Measurements from ENCODE around the gene BMPR1A. TPM values are rescaled to one million over a fixed set of nuclear protein-coding genes. Genes with fewer than 3 reads are reported as not detected.

The BMPR1A gene
- 25.2 and 31.6 TPM in 2 replicates for total RNA-seq (2014; rRNA removed; shearing (Covaris generic))
- polyA plus RNA-seq (2015; cell fraction: cytosol; rRNA removed), result 13.4 and 17.9 TPM in 2 replicates
- 15.9 and 17.7 TPM in 2 replicates for polyA plus RNA-seq (2015; cell fraction: nucleus; rRNA removed)

DNA sequence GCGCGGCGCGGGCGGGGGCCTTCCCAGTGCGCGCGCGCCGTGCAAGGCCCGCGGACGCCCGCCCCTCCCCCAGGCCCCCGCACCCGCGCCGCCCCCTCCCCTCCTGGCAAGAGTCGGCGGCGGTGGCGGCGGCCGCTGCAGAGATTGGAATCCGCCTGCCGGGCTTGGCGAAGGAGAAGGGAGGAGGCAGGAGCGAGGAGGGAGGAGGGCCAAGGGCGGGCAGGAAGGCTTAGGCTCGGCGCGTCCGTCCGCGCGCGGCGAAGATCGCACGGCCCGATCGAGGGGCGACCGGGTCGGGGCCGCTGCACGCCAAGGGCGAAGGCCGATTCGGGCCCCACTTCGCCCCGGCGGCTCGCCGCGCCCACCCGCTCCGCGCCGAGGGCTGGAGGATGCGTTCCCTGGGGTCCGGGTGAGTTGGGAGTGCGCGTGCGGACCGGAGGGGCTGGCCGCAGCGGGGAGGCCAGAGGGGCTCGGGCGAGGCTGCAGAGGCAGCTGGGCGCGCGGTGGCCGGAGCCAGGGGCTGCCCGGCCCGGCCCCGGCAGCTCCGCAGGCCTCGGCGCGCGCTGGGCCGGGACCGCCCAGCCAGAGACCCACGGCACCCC lies at the start of gene BMPR1A:
Gene BMPR1A, plus strand, starts transcription at position 109 of the 602 bp plus-strand sequence. CDS start 119,400 bp downstream, outside the sequence.
- DNase-seq (ENCODE audit: low read depth, low spot score), result peak; percentile 79
- in situ Hi-C loops (cut with HindIII; ENCODE audit: low pct_unique_long_range_greater_than_20kb, low sequenced_read_pairs), result no loop called here

DNA sequence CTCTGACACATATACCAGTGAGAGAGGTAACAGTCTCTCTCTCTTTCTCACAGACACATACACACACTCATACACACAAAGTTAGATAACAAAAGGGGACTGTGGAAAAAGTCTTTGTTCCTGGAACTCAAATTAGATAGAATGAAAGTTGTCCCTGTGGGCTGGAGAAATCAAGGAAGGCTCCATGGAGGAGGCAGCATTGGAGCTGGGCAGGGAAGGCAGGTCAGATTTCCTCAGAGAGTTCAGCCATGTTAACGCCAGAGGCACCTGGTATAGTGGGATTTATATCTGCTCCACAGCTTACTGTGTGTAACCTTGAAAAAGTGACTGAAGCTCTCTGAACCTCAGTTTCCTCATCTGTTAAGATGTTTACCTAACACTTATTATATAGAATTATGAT lies 49.4 kb upstream of the BMPR1A start:
- DNase-seq (ENCODE audit: low read depth, low spot score), result no peak
- in situ Hi-C loops (cut with HindIII; ENCODE audit: low pct_unique_long_range_greater_than_20kb, low sequenced_read_pairs), result no loop called here

DNA sequence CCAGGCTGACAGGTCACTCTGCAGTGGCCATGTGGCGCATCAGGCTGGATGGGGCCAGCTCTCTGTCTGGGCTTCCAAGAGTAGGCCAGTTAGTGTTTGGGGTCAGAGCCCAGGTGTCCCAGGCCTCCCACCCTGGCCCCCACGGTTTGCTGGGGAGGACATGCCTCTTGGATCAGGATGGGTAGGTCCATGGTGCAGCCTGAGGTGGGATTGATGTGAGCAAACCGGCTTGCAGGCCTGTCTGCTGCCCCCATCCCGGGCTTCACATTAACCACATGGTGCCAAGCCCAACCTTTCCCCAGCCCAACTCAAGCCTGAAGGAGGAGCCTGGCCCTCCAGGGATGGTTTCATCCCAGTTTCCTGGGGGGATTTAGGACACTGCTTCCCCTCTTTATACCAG lies 48.9 kb upstream of the BMPR1A start:
- in situ Hi-C loops (cut with HindIII; ENCODE audit: low pct_unique_long_range_greater_than_20kb, low sequenced_read_pairs), result no loop called here
- no peak for DNase-seq (ENCODE audit: low read depth, low spot score)

DNA sequence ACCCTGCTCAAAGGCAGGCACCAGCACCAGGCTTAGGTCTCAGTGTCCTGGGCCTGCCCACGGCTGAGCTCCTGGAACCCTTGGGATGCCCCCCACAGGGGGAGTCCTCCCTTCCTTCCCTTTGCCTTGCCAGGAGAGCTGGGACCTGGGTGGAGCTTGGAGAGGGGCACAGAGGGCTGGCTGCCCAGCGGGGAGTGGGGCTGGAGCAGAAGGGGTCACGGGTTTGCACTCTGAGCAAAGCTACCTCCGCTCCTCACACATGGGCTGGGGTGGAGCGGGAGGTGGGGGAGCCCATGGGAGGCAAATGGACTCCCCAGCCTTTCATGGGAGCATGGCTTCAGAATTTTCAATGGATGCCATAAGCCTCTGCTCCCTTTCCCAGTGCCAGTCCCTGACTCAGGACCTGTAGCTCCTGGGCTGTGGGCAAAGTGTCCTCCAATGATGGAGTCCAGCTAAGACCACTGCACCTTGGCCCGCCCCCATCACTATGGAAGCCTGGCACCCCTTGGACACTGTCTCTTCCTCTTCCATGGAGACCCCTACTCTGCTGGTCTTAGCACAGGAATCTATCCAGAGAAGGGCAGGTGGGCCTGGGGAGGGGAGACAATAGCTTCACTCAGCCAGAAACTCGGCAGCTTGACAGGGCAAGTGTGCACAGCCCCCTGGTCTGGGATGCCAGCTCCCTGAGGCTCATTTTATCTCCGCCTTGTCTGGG lies 48.2 kb upstream of the BMPR1A start:
- no peak for DNase-seq (ENCODE audit: low read depth, low spot score)
- in situ Hi-C loops (cut with HindIII; ENCODE audit: low pct_unique_long_range_greater_than_20kb, low sequenced_read_pairs), result no loop called here

DNA sequence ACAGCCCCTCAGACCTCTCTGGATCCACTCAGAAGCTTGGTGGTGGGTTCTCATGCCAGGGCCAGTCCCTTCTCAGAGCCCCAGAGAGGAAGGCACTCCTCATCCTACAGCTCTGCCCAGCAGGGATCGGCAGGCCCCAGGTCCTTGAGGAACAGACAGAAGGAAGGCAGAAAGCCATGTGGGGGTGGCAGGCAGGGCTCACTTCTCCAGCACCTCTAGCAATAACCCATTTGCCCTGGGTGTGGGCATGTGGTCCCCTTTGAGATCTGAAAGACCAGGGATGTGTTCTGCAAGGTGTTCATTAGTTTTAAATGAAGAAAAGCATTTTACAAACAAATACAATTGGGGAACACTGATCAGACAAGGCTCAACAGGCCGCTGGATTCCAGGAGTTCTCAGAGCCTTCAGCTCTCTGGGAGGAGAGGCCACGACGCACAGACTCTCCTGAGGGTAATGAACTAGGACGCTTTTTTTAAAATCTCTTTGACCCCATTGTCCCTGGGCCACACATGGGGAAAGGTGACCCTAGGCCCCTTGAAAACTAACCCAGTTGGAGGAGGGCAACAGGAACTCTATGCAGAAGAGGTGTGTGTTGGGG lies 47.5 kb upstream of the BMPR1A start:
- no peak for DNase-seq (ENCODE audit: low read depth, low spot score)
- in situ Hi-C loops (cut with HindIII; ENCODE audit: low pct_unique_long_range_greater_than_20kb, low sequenced_read_pairs), result no loop called here

DNA sequence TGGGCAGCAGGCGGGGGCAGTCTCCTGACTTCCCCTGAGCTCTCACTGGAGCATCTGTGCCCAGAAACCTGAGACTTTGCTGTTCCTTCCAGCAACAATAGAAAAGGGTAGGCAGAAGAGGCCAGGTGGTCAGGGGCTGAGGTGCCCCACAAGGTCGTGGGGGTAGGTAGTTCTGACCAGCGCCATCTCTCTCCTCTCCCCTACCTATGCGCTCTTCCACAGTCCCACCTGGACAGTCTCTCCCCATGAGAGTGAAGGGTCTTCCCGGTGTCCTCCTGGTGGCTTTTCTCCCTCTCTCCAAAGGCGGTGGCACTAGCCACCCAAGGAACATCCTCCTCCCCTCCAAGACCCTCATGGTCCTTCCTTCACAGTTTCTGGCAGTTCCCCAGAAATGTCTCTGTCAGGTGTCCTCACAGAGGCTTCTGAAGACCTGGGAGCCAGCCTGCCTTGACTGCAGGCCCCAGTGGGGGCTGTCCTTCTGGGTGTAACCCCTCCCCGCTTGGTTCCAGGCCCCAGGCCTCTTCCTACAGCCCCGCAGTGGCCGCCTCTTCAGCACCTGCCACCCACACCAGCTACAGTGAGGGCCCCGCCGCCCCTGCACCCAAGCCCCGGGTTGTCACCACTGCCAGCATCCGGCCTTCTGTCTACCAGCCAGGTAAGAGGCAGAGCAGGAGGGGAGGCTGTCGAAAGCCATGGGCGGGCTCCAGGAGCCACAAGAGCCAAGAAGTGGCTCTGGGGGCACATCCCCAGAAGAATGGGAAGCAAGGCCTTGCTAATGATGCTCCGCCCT lies 46.8 kb upstream of the BMPR1A start:
- in situ Hi-C loops (cut with HindIII; ENCODE audit: low pct_unique_long_range_greater_than_20kb, low sequenced_read_pairs), result no loop called here
- DNase-seq (ENCODE audit: low read depth, low spot score), result no peak

DNA sequence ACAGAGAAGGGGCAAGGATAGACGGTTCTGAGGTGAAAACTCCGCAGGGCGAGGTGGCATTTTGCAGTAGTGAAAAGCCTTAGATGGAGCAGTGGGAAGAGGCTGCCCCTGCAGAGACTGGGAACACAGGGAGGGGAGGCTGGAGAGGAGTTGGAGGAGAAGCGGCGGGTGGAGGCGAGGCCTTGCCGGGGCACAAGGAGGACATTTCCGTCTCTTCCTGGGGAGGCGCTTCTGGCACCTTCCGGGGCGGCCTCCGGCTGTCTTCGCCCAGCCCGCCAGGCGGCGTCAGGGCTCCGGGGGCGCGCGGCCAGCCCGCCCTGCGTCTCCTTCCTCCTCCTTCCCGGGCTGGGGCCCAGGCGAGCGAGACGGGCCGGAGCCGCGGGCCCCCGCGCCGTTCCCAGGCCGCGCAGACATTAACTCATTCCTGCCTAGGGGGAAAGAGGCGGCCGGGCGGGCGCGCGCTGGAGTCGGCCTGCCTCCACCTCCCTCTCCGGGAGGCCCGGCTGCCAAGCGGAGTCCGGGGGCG lies 45.4 kb upstream of the BMPR1A start:
- DNase-seq (ENCODE audit: low read depth, low spot score), result peak; percentile 75
- in situ Hi-C loops (cut with HindIII; ENCODE audit: low pct_unique_long_range_greater_than_20kb, low sequenced_read_pairs), result no loop called here

DNA sequence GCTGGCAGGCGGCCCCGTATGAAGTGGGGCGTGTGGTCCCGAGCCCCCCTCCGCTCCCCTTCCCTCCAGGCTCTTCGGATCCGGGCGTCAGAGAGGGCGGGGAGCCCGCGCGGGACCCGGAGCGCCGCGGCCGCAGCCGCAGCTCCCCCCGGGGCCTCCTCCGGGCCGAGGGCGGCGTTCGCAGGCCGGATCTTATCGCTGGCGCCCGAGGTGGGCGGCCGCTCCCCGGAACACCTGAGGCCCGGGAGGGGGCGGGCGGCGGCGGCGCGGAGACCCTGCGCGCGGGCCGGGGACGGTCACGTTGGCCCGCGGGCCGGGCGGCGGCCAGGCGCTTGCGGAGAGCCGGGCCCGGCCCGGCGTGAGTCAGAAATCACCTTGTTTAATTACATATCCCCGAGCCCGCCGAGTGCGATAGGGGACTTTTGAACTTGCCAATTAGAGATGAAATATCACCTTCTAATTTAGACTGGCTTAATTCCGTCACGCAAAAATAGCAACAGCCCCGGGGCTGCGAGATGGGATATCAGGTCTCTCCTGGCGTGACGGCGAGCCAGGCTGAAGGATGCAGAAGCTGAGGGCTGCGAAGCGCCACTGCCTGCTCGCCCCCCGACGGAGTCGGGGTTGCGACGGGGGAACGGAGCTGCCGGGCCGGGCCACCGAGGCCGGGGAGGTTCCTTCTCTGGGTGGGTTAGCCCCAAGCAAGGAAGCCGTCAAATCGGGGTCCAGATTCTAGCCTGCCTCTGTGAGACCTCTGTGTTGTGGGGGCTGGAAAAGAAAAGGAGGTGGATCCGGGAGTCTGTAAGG lies 44.7 kb upstream of the BMPR1A start:
- in situ Hi-C loops (cut with HindIII; ENCODE audit: low pct_unique_long_range_greater_than_20kb, low sequenced_read_pairs), result no loop called here

DNA sequence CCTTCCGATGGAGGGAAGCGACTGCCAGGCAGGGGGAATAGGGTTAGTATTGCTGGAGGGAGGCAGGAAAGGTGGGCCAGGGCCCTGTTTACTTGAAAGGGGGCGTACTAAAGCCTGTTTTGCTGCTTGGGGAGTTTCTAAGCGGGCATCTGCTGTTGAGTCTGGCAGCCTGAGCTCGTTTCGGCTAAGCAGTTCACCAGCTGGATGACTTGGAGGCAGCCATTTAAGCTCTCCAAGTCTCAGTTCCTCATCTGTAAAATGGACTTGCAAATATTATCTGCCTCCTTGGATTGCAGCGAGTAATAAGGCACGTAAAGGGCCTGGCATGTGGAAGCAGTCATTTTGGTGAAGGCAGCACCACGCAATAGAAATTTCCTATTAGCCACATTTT lies 44.1 kb upstream of the BMPR1A start:
- DNase-seq (ENCODE audit: low read depth, low spot score), result no peak

More for the DNA sequence above, 44.7 kb upstream of the BMPR1A start:
- no peak for DNase-seq (ENCODE audit: low read depth, low spot score)

DNA sequence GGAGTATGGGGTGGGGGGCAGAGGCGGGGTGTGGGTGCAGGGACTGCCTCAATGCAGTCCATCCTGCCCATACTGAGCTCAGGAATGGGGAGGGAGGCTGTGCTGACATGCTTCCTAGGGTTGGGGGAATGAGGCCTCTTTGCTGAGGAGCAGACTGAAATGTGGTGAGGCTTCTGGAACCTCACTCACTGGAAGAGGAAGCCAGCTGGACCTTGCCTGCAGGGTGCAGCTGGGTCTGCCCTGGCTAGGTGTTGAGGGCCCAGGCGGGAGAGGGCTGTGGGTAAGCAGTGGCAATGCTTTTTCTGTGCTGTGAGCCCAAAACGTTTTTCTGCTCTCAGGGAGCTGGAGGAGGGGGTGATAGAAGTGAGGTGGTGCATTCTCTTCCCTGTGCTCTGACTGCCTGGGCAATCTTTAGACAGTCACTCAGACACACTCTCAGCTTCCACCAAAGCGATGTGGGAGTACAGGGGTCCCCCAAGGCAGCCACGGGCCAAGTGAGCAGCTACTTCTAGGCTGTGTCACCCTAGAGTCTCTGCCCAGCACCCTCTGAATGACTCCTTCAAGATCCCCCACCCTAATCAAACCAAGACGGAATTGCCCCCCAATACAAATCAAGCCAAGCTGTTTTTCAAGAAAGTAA lies 41.1 kb upstream of the BMPR1A start:
- no peak for DNase-seq (ENCODE audit: low read depth, low spot score)
- in situ Hi-C loops (cut with HindIII; ENCODE audit: low pct_unique_long_range_greater_than_20kb, low sequenced_read_pairs), result no loop called here

More for the DNA sequence above, 44.1 kb upstream of the BMPR1A start:
- in situ Hi-C loops (cut with HindIII; ENCODE audit: low pct_unique_long_range_greater_than_20kb, low sequenced_read_pairs), result no loop called here

DNA sequence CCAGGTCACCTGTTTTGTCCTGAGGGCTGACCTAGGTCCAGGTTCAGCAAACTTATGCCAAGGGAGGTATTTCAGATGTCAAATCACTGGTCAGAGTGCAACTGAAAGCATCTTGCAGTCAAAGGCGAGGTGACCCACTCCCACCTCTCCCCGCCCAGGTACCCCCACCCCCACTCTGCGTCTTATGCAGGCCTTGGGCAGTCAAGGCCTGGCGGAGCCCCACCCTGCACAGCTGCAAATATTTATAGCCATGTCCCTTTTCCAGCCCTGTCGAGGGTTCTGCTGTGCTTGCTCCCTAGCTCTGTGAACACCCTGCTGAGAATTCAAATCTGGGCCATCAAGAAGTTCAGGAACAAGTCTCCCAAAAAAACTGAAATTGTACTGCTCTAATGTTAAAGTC lies 40.6 kb upstream of the BMPR1A start:
- in situ Hi-C loops (cut with HindIII; ENCODE audit: low pct_unique_long_range_greater_than_20kb, low sequenced_read_pairs), result no loop called here
- no peak for DNase-seq (ENCODE audit: low read depth, low spot score)

DNA sequence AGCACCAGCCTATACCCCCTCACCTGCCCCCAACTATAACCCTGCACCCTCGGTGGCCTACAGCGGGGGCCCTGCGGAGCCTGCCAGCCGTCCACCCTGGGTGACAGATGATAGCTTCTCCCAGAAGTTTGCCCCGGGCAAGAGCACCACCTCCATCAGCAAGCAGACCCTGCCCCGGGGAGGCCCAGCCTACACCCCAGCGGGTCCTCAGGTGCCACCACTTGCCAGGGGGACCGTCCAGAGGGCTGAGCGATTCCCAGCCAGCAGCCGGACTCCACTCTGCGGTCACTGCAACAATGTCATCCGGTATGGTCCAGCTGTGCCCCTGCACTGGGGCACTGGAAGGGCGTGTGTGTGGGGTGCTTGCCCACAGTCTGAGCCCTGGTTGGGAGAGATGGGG lies 40.0 kb upstream of the BMPR1A start:
- DNase-seq (ENCODE audit: low read depth, low spot score), result no peak
- in situ Hi-C loops (cut with HindIII; ENCODE audit: low pct_unique_long_range_greater_than_20kb, low sequenced_read_pairs), result no loop called here

DNA sequence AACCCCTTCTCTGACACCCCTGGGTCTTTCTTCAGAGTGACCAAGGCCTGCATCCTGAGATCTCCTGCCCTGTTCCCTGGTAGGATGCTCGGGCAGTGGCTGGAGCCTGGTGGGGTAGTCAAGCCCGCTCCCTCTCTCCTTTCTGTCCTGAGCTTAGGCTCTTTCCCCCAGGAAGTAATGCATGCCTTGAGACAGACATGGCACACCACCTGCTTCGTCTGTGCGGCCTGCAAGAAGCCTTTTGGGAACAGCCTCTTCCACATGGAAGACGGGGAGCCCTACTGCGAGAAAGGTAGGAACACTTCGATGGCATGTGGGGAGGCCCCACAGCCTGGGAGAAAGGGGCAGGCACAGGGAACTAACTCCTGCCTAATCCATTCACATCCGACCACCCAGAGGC lies 37.9 kb upstream of the BMPR1A start:
- in situ Hi-C loops (cut with HindIII; ENCODE audit: low pct_unique_long_range_greater_than_20kb, low sequenced_read_pairs), result no loop called here
- no peak for DNase-seq (ENCODE audit: low read depth, low spot score)

DNA sequence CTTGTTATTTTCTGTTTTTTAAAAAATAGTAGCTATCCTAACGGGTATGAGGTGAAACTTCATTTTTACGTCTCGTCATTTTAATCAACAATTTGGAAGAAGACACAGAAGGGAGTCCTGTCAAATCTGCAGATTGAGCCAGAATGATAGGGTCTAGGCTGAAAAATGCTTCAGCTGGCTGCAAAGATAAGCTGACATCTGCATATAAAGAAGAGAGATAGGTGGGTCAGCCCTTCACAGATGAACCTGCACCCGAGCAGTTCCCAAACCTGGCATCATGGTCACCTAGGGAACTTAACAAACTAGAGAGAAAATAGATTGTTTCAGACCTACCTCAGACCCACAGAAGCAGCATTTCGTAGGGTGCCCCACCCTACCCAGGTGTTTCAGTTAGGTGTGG lies 35.2 kb upstream of the BMPR1A start:
- in situ Hi-C loops (cut with HindIII; ENCODE audit: low pct_unique_long_range_greater_than_20kb, low sequenced_read_pairs), result no loop called here
- no peak for DNase-seq (ENCODE audit: low read depth, low spot score)

DNA sequence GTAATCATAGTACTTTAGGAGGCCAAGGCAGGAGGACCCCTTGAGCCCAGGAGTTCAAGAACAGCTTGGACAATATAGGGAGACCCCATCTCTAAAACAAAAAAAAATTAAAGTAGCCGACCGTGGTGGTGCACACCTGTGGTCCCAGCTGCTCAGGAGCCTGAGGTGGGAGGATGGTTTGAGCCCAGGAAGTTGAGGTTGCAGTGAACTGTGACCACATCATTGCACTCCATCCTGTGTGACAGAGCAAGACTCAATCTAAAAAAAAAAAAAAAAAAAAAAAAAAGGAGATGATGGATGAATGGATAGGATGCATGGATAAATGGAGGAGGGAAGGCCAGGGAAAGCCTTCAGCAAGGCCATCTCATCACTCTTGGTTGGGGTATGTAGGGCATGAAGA lies 33.4 kb upstream of the BMPR1A start:
- in situ Hi-C loops (cut with HindIII; ENCODE audit: low pct_unique_long_range_greater_than_20kb, low sequenced_read_pairs), result no loop called here
- no peak for DNase-seq (ENCODE audit: low read depth, low spot score)

DNA sequence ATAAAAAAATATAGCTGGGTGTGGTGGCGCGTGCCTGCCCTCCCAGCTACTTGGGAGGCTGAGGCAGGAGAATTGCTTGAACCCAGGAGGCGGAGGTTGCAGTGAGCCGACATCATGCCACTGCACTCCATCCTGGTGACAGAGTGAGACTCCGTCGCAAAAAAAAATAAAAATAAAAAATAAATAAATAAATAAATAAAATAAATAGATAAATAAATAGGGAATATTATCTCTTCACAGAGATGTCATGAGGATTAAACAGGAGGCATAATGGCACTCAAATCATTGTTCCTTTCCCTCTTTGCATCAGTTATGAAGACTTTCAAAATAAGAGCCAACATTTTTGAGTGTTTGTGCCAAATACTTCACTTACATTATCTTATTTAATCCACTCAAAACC lies 32.0 kb upstream of the BMPR1A start:
- in situ Hi-C loops (cut with HindIII; ENCODE audit: low pct_unique_long_range_greater_than_20kb, low sequenced_read_pairs), result no loop called here
- no peak for DNase-seq (ENCODE audit: low read depth, low spot score)
